Left lobe of liver (tissue), 2 donors: ENCODE results near the gene LAMTOR3. TPM values are rescaled to one million over a fixed set of nuclear protein-coding genes. Genes with fewer than 3 reads are reported as not detected.
A peak's percentile ranks its signal among the peaks of the same experiment; 100 is the strongest.

Experiments used
- ATAC-seq: fragments of 200-7000 bp; cut with Tn5 transposase; one replicate; pipeline ENCODE4 v1.9.1; 2020; ENCODE audit warnings: mild to moderate bottlenecking, moderate library complexity
- DNase-seq: peaks from one replicate; pipeline ENCODE4 v3.0.0-alpha.2; 2020; ENCODE audit warnings: low spot score
- total RNA-seq: library from RNA; stranded (reverse); gene quantifications from one replicate; pipeline ENCODE4 v1.2.1, GENCODE V29; 2021
- donor health status: DM: no; HTN: no; CAD: no; lungs with moderate emphysema.
- donor health status: DM: no; HTN: yes; CAD: no.

Gene LAMTOR3, protein sequence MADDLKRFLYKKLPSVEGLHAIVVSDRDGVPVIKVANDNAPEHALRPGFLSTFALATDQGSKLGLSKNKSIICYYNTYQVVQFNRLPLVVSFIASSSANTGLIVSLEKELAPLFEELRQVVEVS
- 12.3 TPM for total RNA-seq

DNA sequence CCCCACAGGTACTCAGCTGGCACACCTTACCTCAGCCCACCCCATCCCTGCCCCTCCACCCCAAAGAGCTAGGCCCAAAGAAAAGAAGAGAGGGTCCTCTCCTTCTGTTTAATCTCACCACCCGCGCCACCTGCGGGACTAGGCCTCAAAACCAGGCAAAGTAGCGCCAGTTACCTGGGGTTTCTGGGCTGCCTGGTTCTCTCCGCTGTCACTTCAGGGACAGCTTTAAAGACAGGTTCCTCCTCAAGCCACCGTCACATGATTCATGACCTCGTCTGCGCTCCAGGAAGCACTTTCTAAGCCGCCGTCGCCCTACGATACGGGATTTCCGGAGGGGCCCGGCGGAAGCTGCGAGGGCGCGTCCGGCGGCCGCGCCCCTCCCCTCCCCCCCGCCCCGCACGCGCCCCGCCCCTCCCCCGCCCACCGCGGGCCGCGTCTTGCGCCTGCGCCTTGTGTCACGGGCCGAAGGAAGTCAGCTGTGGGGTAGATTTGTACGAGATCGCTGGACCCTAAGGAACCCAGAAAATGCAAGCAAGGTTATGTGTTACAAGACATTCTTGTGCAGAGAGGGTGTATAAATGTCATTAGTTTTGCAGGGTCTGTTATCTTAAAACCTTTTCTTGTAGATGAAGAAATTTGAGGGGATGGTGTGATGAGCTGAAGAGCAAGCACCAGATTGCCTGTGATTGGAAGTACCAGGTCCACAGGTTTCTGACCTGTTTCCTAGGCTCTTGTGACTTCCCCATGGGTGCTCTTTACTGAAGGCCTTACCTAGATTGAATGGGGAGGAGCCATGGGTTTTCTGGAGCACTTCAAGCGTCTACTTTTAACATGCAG, at the start of gene LAMTOR3:
LAMTOR3 (minus strand) TSS at position 267 of the 837 bp plus-strand sequence. CDS start 464 bp downstream, outside the sequence.
- peak; percentile 99 for ATAC-seq

DNA sequence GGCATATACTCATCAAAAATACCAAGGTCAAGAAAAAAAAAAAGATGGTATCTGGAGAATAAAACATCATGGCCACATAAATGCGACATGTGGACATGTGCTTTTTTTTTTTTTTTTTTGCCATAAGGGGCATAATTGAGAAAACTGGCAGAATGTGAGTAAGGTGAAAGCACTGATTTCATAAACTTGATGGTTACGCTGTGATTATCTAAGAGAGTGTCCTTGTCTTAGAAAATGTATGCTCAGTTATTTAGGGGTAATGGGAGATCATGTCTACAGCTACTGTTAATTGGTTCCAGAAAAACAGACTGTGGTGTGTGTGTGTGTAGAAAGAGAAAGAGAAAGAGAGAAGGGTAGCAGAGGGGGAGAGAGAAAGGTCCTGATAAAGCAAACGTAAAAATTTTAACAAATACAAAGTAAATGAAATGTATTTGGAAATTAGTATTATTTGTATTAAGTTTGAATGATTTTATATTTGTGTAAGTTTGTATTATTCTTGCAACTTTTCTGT, 44.1 kb upstream of the LAMTOR3 start:
- no peak for ATAC-seq

More for the DNA sequence above, at the start of gene LAMTOR3:
- peak; percentile 94 for DNase-seq

DNA sequence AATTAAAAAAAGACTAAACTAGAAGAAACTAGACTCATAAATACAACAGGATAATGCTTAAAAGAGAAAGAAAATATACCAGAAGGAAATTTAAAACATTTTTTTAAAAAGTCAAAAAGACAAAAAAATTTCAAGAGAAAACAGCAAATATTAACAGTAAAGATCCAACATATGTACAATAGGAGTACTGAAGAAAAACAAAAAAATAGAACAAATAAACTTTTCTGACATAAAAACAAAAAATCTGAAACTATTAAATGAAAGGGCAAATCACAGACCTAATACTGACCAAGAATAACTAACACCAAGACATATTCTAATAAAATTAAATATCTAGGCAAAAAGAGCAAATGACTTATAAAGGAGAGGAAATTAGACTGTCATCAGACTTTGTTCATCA, 40.7 kb upstream of the LAMTOR3 start:
- ATAC-seq (no peak), DNase-seq (no peak)

More for the DNA sequence above, 44.1 kb upstream of the LAMTOR3 start:
- no peak for DNase-seq

DNA sequence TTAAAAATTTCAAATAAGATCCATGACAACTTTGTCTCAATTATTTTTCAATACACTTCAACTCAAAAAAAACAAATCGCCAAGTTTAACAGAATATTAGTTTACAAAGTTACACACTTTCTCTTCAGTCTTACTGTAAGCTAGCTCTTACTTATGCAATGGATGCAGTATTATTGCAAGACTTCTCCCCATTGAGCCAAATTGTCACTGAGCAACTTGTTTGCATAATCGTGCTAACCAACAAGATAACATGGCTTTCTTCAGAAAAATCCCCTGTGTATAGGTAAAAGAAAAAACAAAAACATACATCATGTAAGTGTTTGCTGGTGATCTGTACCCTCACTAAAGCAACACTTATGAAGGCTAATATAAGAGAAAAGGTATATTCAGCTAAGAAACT, 33.3 kb upstream of the LAMTOR3 start:
- ATAC-seq = no peak

DNA sequence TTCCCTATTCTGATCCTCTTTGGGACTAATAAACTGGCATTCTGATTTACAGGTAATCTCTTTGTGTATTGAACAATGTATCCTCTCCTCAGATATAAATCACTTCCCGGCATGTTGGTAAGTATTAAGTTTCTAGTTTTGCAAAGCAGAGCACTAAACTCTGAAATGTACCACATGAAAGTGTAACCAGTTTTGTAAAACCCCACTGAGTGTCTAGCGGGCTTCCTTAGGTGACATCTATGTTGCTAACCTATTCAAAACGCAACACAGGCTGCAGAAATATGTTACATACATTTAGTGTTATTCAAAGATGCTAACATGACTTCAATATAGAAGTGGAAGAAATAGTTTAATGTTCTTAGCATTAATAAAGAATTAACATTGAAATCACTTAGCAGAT, 26.9 kb upstream of the LAMTOR3 start:
- no peak for DNase-seq
- no peak for ATAC-seq

More for the DNA sequence above, 33.3 kb upstream of the LAMTOR3 start:
- DNase-seq = no peak

DNA sequence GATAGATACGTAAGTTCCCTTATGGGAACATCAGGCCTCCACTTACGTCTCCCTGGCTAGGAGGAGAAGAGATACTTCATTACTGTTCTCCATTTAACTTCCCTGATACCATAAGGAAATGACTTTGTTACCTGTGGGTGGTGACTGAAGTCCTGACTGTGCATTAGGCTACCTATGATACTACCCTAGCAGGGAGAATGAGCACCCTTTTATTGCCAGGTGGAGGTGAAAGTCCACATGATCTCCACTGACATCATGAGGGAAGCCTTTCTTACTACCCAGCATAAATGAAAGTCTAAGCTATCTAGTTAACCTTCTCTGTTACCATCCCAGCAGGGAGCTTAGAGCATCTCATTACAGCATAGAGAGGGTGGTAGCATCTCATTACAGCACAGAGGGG, 24.4 kb upstream of the LAMTOR3 start:
- no peak for DNase-seq
- no peak for ATAC-seq

DNA sequence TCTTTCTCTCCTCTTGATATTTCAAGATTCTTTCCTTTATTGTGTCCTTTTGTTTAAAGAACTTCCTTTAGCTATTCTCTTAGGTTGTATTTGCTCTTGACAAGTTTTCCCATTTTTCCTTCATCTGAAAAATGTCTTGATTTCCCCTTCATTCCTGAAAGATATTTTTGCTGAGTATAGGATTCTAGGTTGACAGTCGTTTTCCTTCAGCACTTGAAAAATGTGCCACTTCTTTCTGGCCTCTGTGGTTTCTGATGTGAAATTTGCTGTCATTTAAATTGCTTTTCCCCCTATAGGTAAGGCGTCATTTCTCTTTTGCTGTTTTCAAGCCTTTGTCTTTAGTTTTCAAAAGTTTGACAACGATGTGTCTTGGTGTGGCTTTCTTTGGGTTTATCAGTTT, 23.3 kb upstream of the LAMTOR3 start:
- ATAC-seq (no peak), DNase-seq (no peak)

DNA sequence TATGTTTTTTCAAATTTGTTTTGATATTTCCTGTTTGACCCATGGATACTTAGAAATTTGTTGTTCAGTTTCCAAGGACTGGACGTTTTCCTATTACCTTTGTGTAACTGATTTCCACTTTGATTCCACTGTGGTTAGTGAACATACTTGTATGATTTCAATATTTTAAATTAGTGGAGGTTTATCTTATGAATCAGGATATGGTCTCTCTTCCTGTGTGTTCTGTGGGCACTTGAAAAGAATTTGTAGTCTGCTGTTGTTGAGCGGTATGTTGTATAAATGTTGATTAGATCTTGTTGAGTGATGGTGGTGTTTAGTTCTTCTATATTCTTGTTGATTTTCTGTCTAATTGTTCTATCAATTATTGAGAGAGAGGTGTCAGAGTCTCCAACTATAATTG, 21.2 kb upstream of the LAMTOR3 start:
- DNase-seq = no peak
- no peak for ATAC-seq

DNA sequence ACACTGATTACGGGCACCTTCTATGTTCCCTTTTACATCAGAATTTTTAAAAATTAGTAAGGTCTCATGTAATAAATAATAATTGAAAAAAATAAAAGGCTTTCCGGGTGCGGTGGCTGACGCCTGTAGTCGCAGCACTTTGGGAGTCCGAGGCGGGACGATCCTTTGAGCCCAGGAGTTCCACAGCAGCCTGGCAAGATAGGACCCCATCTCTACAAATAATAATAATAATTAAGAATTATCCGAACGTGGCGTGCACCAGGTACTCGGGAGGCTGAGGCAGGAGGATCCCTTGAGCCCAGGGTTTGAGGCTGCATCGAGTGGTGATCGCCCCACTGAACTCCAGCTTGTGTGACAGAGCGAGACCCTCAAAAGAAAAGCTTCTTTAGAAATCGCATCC, 771 bp upstream of the LAMTOR3 start:
- ATAC-seq (no peak), DNase-seq (no peak)

DNA sequence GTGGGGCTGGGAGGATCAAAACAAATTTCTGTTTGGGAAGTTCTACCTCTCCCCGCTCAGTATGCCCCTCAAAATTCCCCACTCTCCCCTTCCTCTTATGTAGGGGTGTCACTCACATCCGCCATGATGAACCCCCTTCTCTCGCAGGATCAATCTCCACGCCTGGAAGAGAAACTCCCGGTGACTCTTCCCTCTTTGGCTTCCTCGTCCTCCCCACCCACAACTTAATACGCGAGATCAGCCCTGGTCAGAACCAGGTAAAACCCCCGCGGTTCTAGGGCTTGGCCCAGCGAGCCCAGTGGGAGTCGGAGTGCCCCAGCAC, 427 bp downstream of the LAMTOR3 start:
- DNase-seq = no peak
- no peak for ATAC-seq

DNA sequence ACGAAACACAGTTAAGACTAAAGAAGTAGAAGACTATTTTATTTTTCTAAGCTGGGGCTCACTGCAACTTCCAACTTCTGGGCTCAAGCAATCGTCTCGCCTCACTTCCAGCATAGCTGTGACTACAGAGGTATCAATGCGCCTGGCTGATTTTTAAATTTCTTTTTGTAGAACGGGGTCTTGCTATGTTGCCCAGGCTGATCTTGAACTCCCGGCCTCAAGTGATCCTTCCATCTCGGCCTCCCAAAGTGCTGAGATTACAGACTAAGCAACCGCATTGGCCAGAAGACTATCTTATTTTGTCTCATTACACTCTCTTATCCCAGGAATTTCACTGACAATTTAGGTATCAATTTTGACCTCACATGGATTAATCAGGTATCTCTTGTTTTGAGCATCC, 1.2 kb downstream of the LAMTOR3 start:
- ATAC-seq (no peak), DNase-seq (no peak)

DNA sequence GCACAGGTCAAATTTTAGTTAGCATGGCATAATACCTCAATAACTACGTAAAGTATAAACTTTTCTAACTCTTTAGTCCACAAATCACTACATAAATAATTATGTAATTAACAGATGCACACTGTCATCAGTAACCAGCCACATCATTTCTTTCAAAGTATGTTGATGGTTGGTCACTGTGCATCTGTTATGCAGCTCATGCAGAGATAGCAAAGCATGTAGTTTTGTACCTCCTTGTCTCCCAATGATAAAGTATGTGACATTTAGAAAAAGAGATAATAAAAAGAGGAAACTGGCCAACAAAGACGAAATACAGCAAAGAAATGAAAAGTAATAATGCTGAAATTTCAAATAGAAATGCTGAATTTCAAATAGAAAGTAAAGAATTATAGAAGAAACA, 2.9 kb downstream of the LAMTOR3 start:
- ATAC-seq (no peak), DNase-seq (no peak)

DNA sequence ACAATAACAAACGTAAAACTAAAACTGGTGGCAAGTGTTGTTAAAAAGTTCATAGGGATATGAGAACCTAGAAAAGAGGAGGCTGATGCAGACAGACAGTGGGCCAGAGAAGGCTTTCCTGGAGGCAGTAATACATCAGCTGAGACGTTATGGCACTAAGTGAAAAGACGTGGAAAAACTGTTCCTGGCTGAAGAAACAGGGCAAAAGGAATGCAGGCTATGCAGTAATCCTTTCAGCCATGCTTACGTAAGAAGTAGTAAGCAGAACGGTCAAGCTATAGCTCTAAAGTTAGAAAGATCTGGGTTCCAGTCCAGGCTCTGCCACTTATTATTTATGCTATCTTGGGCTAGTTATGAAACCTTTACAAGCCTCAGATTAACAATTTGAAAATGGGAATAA, 6.4 kb downstream of the LAMTOR3 start:
- ATAC-seq = no peak
- DNase-seq = no peak

DNA sequence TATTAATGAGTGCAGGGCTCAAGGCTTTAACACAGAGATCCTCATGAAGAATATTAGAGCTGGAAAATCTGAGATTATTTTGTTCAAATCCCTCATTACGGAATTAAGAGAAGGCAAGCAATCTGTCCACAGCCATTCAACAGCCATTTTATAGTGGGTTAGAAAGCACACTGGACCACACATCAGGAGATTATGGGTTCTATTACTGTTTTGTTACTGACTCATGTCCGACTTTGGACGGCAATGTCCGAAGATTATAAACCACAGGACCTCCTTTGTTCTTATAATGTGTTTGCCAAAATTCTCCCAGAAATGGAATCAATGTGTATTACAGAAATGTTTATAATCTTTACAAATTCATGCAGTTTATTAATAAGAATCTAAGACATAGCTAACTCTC, 8.1 kb downstream of the LAMTOR3 start:
- ATAC-seq (no peak), DNase-seq (no peak)

DNA sequence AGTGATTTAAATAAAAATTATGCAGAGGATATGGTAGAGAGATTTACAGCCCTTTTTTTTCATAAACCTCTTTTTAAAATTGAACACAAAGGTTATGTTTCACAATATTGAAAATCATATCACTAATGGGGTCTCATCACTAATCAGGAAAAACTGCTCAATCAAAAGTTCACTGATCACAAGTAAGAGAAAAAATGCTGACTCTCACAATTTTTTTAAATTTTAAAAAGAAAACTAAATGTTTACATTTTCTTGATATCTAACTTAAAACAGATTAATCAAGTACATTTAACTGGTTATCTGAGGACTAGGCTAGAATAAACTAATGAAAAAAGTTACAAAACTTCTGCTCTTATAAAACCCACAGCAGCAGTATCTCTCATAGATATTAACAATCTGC, 8.5 kb downstream of the LAMTOR3 start:
- ATAC-seq (no peak), DNase-seq (no peak)

DNA sequence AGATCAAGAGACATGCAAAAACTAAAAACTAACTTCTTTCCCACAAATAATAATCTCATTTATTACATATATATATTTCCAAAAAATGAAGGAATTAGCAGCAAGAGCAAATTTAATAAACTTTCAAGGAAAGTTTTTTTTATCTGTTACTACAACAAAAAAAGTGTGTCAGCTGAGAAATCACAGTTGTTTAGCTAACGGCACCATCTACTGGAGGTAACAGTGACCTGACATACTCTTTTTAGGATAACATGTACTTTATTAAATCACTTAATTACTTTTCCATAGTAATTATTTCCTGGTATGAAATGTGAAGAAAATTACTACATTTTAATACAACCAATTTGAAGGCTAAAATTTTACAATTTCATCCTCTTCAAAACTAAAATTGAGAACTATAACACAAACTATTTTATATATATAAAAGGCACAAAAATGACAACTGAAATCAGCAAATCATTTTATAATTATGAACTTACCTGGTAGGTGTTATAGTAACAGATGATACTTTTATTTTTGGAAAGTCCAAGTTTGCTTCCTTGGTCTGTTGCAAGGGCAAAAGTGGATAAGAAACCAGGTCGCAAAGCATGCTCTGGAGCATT, 9.1 kb downstream of the LAMTOR3 start:
- ATAC-seq (peak; percentile 50), DNase-seq (no peak)

DNA sequence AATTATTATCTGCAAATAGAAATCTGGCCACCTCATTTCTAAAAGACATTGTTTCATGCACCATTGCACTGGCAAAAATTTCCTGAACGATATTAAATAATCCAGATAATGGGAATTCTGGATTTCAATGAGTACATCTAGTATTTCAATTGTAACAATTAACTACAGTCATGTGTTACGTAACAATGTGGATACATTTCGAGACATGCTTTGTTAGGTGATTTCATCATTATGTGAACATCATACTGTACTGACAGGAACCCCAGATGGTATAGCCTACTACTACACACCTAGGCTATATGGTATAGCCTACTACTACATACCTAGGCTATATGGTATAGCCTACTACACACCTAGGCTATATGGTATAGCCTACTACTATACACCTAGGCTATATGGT, 14.8 kb downstream of the LAMTOR3 start:
- no peak for ATAC-seq
- DNase-seq = no peak

DNA sequence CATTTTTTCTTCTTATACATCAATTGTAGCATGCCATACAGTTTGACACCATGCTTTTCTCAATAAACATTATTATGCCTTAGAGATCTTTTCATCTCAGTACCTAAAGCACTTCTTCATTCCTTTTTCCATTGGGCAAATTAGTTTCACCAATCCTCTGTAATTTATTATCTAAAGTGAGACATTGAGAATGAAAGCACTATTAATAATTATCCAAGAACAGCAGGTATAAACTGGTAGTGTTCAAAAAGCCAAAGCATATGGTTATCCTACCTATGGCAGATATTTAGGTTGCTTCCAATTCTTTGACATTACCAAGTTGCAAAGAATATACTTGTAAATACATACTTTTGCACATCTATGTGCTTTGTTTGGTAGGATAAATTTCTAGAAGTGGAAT, 15.6 kb downstream of the LAMTOR3 start:
- no peak for ATAC-seq
- DNase-seq = no peak

DNA sequence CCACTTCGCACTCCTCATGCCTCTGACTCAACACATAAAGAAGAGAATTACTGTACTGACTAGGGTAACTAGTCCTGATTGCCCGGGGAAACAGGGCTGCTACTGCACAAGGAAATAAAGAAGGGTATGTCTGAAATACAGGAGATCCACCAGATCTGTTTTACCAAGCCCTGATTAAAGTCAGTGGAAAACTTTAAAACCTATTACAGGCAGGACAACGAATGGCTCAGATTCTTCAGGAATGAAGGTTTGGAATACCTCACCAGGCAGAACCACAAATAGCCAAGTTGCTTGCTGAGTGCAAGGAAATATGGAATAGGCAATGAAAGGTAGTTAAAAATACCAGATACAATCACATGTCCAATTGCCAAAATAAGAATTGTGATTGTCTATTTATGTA, 17.3 kb downstream of the LAMTOR3 start:
- DNase-seq (no peak), ATAC-seq (no peak)

DNA sequence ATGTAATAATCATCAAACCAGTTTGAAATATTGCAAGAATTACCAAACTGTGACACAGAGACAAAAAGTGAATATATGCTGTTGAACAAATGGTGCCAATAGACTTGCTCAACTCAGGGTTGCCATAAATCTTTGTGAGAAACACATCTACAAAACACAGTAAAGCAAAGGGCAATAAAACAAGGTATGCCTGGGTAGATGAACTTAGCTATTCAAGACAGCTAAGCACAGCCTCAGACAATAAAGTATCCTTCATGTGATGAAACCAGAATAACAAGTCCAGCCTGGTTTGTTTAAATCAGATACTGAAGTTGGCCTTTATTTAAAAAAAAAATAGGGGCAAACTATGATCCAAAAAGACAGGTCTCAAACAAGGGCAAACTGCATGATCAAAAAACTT, 19.2 kb downstream of the LAMTOR3 start:
- no peak for ATAC-seq
- DNase-seq = no peak

DNA sequence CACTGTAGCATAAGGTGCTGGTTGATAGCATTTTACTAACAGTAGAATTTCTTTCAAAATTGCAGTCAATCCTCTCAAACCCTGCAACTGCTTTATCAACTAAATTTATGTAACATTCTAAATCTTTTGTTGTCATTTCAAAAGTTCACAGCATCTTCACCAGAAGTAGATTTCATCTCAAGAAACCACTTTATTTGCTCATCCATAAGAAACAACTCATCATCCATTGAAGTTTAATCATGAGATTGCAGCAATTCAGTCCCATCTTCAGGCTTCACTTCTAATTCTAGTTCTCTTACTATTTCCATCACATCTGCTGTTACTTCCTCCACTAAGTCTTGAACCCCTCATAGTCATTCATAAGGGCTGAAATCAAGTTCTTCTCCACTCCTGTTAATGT, 21.7 kb downstream of the LAMTOR3 start:
- no peak for DNase-seq
- no peak for ATAC-seq

DNA sequence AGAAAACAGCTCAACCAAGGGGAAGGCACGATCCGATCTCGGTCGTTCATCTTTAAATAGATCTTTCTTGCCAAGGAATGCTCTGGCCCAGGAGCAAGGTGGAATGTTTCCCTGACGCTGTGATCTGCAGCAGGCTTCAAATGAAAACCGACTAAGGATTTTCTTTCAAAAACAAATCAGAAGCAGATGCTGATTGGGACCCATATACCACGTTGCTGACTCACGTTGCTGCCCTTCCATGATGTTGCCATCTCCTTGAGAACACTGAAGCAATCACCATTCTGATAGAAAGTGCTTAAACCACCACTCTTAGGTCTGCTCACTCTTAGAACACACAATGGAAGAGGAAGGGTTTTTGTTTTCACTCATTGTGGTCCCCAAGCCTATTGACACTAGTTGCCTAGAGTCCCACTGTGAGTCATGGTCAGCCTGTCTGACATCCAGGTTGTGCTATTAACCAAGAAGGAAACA, 26.1 kb downstream of the LAMTOR3 start:
- ATAC-seq (no peak), DNase-seq (no peak)
